Cardiac fibroblast (primary cell): Measurements from ENCODE around the gene MAGED4.
"Not testable (repeated sequence)": the region's sequence is repeated elsewhere in the genome, so short reads cannot be mapped to it uniquely, and the experiment has no call there.

Experiments used
- DNase-seq, 2 donors: peaks; one replicate each; pipeline versions ENCODE4 v3.0.0 to v3.0.0-alpha.2; 2010; ENCODE audit warnings: low read depth in 2 of 2
- H3K4me3 ChIP-seq, 2 donors: replicated peaks in 1 of 2; 1 replicate in 1 of 2; 2 replicates in 1 of 2; pipeline ENCODE4 v1.5.1; 2011; ENCODE audit warnings: low read depth in 2 of 2, low read length in 2 of 2, mild to moderate bottlenecking in 2 of 2, moderate library complexity in 1 of 2
- TF ChIP-seq, protein P1 (sequence below): IDR thresholded peaks from one replicate; pipeline ENCODE4 v1.5.1; 2011; ENCODE audit warnings: low read depth, mild to moderate bottlenecking, low read length, inconsistent platforms

The MAGED4 gene, protein sequence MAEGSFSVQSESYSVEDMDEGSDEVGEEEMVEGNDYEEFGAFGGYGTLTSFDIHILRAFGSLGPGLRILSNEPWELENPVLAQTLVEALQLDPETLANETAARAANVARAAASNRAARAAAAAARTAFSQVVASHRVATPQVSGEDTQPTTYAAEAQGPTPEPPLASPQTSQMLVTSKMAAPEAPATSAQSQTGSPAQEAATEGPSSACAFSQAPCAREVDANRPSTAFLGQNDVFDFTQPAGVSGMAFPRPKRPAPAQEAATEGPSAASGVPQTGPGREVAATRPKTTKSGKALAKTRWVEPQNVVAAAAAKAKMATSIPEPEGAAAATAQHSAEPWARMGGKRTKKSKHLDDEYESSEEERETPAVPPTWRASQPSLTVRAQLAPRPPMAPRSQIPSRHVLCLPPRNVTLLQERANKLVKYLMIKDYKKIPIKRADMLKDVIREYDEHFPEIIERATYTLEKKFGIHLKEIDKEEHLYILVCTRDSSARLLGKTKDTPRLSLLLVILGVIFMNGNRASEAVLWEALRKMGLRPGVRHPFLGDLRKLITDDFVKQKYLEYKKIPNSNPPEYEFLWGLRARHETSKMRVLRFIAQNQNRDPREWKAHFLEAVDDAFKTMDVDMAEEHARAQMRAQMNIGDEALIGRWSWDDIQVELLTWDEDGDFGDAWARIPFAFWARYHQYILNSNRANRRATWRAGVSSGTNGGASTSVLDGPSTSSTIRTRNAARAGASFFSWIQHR

DNA sequence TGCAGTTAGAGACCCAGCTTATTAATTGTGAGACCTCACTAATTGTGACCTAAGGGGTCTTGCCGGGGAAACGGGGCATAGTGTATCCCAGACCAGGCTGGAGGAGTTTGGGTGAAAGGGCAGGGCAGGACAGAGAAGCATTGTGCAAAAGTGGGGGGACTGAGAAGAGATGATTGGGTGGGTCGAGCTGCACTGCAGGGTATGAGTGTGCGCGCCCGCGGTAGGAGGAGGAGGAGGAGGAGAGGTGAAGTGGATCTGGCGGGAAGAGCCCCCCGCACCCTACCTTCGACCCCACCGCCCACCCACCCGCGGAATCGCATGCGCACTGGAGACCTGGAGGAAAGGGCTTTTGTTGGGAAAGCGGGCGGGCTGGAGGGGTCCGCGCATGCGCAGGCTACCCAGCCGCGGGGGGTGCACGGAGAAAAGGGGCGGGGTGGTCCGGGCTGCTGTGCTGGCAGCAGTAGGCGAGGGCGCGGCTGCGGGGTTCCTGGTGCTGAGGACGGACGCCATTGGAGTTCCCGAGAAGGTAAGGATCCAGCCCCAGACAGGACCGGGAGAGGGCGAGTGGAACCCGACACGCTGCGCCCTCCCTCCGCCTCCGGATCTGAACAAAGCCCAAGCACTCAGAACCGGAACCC is at the start of gene MAGED4:
Gene MAGED4 (plus strand): TSS at position 449 of the 638 bp plus-strand sequence. CDS start 1,035 bp downstream, outside the sequence.
- not testable (repeated sequence) for DNase-seq

DNA sequence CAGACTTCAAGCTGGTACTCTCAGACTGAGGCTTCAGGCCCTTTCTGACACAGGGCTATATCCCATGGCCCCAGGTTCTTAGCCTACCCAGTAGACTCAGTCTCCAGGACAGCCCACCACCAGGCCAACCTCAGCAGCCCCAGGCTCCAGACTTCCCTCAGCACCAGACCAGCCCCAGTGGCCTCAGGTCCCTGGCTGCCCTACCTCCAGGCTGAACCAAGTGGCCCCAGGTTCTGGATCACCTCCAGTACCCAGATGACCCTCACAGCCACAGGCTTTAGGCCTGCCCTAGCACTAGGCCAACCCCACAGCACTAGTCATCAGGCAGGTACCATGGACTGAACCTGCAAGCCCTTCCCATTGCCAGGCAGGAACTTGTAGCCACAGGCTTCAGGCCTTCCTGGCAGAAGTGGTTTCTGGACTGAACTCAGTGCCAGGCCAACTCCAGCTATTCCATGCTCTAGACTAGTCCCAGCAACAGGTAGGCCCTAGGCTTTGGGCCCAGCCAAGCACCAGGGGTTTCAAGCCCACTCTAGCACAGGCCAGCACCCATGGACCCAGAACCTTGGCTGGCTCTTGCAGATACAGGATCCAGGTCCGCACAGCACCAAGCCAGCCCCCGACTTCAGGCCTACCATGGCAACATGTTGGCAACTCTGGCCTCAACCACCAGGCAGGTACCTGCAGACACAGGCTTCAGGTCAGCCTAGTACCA is 45.7 kb upstream of the MAGED4 start:
- no peak for DNase-seq
- H3K4me3 ChIP-seq, result no peak overlapping the region
- TF ChIP-seq, protein P1, sequence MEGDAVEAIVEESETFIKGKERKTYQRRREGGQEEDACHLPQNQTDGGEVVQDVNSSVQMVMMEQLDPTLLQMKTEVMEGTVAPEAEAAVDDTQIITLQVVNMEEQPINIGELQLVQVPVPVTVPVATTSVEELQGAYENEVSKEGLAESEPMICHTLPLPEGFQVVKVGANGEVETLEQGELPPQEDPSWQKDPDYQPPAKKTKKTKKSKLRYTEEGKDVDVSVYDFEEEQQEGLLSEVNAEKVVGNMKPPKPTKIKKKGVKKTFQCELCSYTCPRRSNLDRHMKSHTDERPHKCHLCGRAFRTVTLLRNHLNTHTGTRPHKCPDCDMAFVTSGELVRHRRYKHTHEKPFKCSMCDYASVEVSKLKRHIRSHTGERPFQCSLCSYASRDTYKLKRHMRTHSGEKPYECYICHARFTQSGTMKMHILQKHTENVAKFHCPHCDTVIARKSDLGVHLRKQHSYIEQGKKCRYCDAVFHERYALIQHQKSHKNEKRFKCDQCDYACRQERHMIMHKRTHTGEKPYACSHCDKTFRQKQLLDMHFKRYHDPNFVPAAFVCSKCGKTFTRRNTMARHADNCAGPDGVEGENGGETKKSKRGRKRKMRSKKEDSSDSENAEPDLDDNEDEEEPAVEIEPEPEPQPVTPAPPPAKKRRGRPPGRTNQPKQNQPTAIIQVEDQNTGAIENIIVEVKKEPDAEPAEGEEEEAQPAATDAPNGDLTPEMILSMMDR, result no peak

More for the DNA sequence above, at the start of gene MAGED4:
- H3K4me3 ChIP-seq, result not testable (repeated sequence)

DNA sequence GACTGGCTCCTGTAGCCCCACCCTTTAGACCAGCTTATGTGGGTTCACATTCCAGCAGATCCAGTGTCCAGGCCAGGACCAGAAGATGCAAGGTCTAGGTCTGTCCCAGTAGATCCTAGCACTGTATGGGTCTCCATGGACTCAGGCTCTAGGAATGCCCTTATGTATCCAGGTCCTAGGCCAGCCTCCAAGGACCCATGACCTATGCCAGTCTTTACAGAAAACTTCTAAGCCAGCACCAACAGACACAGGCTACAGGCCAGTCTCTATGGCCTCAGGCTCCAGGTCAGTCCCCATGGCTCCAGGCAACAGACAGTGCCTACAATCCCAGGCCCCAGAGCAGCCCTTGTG is 45.2 kb upstream of the MAGED4 start:
- TF ChIP-seq, protein P1, result no peak
- DNase-seq, result no peak
- H3K4me3 ChIP-seq, result no peak overlapping the region

DNA sequence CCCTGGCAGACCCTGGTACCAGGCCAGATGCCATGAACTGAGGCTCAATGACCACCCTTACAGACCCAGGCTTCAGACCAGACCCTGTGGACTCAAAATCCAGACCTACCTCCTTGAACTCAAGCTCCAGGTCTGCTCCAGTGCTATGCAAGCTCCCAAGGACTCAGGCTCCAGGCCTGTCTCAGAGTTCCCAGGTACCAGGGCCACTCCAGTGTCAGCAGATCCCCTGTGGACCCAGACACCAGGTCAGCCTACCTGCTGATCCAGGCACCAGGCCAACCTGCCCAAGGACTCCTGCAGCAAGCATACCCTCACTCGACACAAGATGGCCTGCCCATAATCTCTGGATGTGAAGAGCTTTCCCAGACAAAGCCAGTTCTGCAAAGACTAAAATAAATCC is 44.7 kb upstream of the MAGED4 start:
- no peak for DNase-seq
- TF ChIP-seq, protein P1, result no peak
- H3K4me3 ChIP-seq, result no peak overlapping the region

DNA sequence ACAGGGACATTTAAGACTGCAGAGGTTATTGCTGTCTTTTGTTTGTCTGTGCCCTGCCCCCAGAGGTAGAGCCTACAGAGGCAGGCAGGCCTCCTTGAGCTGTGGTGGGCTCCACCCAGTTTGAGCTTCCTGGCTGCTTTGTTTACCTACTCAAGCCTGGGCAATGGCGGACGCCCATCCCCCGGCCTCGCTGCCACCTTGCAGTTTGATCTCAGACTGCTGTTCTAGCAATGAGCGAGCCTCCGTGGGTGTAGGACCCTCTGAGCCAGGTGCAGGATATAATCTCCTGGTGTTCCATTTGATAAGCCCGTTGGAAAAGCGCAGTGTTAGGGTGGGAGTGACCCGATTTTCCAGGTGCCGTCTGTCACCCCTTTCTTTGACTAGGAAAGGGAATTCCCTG is 34.0 kb upstream of the MAGED4 start:
- not testable (repeated sequence) for DNase-seq, H3K4me3 ChIP-seq

DNA sequence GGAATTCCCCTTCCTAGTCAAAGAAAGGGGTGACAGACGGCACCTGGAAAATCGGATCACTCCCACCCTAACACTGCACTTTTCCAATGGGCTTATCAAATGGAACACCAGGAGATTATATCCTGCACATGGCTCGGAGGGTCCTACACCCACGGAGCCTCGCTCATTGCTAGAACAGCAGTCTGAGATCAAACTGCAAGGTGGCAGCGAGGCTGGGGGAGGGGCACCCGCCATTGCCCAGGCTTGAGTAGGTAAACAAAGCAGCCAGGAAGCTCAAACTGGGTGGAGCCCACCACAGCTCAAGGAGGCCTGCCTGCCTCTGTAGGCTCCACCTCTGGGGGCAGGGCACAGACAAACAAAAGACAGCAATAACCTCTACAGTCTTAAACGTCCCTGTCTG is 24.5 kb upstream of the MAGED4 start:
- H3K4me3 ChIP-seq, DNase-seq: not testable (repeated sequence)

DNA sequence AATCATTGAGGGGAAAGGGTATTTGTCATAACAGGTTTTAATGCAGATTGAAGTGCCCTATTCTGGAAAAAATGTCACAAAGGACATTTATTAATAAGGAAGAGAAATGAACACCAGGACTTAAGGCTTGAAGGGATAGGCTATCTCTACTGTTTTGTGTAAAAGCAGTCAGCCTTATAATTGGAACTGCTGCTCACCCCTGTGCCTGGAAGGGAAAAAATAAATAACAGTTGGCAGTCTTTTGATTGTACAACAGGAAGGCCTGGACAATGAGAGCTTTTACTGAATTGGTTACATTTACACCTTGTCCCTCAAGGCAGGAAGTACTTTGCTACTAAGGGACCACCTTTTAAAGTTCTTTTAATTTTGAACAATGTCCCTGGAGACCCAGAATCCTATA is 17.8 kb upstream of the MAGED4 start:
- no peak for DNase-seq
- no peak overlapping the region for H3K4me3 ChIP-seq
- TF ChIP-seq, protein P1, result no peak

DNA sequence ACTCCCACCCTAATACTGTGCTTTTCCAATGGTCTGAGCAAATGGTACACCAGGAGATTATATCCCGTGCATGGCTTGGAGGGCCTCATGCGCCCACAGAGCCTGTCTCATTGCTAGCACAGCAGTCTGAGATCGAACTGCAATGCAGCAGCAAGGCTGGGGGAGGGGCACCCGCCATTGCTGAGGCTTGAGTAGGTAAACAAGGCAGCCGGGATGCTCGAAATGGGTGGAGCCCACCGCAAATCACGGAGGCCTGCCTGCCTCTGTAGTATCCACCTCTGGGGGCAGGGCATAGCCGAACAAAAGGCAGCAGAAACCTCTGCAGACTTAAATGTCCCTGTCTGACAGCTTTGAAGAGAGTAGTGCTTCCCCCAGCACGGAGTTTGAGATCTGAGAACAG is 13.6 kb upstream of the MAGED4 start:
- not testable (repeated sequence) for H3K4me3 ChIP-seq, DNase-seq

DNA sequence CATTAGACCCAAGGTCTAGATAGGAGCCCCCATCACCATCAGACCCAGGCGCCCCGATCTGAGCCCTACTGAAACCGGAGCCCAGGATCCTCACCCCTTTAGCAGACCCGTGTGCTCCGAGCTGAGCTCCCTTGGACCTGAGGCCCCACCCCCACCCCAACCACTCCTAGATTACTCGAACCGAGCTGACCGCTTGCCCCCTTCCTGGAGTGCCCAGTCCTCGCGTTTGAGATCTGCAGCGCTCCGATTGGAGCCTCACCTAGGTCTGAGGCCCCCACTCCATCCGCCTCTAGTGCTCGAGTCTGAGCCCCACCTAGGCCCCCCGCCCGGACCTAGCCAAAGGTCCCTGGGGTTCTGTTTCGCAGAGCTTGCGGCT is 378 bp downstream of the MAGED4 start:
- not testable (repeated sequence) for H3K4me3 ChIP-seq, DNase-seq

DNA sequence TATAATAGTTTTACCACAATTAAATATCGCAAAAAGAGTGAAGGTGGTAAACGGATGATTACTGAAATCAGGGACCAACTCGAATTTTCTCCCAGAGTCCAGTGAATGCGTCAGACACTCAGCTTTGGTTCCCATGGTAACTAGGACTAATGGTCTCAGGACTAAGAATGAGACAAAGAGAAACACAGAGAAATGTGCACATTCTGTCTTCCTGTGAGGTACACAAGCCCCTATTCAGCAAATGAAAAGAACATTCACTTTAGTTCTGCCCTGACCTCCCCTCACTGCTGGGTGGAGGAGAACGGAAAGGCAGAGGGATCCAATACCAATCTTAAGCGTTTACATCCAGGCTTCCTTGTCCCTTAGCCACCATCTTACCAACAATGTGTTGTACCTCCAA is 26.7 kb downstream of the MAGED4 start:
- not testable (repeated sequence) for DNase-seq

More for the DNA sequence above, 26.7 kb downstream of the MAGED4 start:
- H3K4me3 ChIP-seq, result not testable (repeated sequence)
